HL-60/S4 treated with phorbol 12-myristate 13-acetate at 8.2 ng/mL for 4 days and 3 days (cell line): ENCODE data around the gene KLRG1.

ENCODE experiments used
- in situ Hi-C: fragments of 300-500 bp; cut with MboI; formaldehyde crosslinking; loops from 2 replicates; pipeline ENCODE4 v1.15.0; 2022; ENCODE audit warnings: low sequenced_read_pairs

Gene KLRG1

DNA sequence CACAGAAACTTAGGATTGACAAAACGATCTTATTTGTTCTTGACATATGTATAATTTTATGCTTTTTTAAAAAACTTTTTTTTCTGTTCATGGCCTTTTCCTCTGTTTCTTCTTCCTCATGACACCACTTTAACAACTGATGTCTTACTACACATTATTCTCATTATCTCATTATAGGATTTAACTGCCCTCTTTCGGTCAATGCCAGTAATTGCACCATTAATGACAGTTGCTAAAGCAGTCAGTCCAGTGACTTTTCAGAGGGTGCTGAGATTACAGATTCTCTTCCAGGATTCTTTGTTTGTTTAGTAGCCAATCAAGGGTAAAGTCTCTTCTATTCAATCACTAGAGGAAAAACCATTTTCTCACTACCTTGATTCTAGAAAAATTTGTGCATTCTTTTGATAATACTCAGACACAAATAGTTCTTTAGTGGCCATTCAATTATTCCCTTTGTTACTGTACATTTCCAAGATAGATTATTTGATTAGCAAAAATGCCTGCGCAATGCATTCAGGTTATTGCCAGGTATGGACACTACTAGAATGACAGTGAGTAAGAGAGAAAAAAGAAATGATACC is 50.1 kb downstream of the KLRG1 start:
- in situ Hi-C loops, result loop anchor here (25.0 kb wide), 1 partner anchor 352 kb away; the partner anchor contains the start of gene RIMKLB

DNA sequence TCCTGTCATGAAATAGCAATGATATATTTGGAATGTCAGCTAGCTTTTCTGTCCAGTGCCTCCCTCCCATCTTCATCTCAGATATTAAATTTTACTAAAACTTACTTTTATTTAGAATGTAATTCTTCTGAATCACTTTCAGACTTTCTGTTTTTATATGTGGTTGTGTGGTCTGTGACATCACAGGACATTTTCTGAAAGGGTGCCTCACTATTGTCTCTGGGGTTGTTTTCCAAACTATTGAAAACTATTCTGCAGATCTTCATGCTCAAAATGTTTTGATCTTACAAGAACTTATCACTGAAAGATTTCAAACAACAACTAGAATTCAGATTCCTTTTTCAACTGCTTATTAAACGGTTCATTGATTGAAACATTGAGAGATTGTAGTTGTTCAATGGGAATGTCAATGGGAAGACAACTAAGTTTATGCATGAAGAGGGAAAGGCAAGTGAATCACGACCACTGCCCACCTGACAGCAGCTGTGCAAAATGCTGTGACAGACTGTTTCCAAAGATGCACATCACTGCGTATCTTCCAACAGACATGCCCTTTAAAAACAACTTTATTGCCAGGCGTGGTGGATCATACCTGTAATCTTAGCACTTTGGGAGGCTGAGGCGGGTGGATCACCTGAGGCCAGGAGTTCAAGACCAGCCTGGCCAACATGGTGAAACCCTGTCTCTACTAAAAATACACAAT is 51.3 kb downstream of the KLRG1 start:
- in situ Hi-C loops, result loop anchor here (25.0 kb wide), 1 partner anchor 353 kb away; the partner anchor contains the start of gene RIMKLB

DNA sequence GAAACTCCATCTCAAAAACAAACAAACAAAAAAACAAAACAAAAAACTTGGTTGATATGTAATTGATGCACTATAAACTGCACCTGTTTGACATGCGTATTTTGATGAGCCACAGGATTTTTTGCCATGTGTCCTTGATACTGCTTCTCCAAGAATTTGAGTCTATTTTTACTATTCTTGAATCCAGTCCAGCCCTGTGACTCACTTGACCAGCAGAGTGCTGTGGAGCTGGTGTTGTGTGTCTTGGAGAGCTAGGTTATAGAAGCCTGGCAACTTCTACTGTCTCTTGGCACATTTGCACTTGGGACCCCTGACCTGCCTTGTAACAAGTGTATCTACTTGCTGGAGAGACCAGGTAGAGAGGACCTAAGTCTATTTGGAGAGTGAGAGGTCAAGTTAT is 52.0 kb downstream of the KLRG1 start:
- in situ Hi-C loops, result loop anchor here (25.0 kb wide), 1 partner anchor 354 kb away; the partner anchor contains the start of gene RIMKLB

DNA sequence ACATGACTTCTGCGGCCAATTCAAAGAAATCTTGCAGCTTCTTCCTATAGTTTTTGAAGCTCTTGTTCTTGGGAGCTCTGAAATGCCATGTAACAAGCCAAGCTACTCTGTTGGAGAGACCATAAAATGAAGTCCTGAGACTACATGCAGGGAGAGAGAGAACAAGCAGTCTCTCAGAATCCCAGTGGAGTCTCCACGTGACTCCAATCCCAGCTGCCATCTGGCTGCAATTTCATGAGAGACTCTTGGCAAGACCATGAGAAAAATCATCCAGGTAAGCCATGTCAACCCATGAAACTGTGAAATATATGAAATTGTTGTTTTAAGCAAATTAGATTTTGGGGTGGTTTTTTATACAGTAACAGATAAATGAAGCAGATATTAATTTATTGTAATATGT is 54.4 kb downstream of the KLRG1 start:
- in situ Hi-C loops, result loop anchor here (25.0 kb wide), 1 partner anchor 356 kb away; the partner anchor contains the start of gene RIMKLB

DNA sequence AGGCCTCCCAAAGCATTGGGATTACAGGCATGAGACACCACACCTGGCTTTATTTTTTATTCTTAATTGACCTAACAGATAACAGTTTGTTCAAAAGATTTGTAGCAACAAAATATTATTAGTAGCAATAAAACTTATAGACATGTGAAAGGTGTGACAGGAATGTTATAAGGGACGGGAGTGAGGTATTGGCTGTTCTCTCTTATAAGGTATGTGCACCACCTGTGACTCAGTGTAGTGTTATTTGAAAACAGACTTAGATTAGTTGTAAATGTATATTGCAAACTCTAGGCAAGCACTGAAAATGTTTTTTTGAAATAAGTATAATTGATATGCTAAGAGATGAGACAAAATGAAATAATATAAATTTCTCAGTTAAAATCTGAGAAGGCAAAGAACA is 57.8 kb downstream of the KLRG1 start:
- in situ Hi-C loops, result loop anchor here (25.0 kb wide), 1 partner anchor 360 kb away; the partner anchor contains the start of gene RIMKLB

DNA sequence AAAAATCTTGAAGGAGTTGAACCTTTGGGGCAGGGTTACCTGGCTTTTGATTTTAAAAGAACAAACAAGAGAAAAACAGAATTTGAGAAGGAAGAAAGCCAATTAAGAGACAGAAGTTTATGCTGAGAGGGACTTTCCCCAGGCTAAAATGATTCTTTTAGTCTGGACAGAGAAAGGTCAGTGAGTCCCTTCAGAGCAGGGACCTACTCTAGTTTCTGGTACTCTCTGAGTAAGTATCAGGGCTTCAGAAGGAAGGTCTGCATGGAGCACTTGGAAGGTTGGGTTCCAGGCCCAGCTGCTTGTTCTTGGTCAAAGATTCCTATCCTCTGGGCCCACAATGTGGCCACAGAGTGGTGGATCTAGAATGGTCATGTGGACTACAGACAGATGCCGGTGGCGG is 59.6 kb downstream of the KLRG1 start:
- in situ Hi-C loops, result loop anchor here (25.0 kb wide), 1 partner anchor 362 kb away; the partner anchor contains the start of gene RIMKLB

DNA sequence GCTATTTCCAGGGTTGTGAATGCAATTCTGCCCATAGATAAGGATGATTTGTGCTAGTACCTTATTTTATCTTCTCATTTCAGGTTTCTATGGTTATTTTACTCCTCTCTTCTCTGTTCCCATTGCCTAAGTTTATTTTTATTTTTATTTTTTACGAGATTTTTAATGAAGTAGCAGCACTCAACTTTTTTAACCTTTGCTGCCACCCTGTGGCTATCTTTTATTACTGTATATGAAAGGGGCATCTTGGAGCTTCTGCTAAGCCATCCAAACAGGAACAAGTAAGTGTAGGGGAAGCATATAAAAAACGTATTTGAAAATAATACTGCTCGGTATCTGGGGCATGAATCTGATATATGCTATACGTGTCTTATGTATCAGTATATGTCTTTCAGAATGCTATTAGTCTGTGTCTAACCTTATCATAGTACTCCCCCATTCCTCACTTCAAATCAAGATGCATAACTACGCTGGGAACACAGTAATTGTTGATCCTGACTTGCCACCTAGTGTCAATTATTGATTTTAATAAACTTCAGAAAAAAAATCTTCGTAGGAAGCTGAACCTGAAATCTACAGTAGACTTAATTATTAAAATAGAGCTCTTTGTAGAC is 60.3 kb downstream of the KLRG1 start:
- in situ Hi-C loops, result loop anchor here (25.0 kb wide), 1 partner anchor 362 kb away; the partner anchor contains the start of gene RIMKLB

DNA sequence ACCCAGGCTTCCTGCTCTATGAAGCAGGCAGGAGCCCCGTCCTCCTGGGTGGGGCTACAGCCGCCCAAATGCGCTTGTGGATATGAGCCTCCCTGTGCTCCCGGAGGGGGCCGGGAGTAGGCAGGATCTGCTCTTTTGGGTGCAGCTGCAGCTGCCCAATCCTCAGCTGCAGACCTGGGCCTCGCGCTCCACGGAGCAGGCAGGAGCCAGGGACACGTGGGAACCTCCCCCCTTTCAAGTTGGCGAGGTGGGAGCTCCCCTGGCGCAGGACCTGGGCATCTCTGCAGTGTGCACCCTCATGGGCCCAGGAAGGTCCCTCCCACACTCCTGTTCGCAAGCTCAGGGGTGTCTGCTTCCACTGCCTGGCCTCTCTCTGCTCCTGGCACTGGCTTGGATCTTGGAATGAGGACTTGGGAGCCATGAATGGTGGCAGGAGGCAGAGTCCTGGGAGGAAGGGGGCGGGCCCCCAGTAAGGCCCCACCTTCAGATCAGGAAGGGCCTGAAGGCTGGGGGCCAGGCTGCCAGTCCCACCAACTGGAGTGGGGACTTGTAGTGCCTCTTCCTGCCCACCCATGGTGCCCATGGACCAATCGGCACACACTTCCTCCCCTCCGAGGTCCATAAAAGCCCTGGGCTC is 61.3 kb downstream of the KLRG1 start:
- in situ Hi-C loops, result no loop called here

DNA sequence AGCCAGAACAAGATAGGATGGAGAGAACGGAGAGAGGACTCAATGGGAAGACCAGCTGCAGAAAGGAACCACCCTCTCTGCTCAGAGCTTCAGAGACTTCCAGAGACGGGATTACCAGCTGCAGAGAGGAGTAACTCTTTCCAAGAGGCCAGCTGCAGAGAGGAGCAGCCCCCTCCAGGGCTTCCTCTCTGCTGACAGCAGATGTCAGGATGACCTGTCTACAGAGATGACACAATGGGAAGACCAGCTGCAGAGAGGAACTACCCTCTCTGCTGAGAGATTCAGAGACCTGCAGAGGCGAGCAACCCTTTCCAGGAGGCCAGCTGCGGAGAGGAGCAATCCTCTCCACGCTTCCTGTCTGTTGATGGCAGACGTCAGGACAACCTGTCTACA is 61.8 kb downstream of the KLRG1 start:
- in situ Hi-C loops, result no loop called here

DNA sequence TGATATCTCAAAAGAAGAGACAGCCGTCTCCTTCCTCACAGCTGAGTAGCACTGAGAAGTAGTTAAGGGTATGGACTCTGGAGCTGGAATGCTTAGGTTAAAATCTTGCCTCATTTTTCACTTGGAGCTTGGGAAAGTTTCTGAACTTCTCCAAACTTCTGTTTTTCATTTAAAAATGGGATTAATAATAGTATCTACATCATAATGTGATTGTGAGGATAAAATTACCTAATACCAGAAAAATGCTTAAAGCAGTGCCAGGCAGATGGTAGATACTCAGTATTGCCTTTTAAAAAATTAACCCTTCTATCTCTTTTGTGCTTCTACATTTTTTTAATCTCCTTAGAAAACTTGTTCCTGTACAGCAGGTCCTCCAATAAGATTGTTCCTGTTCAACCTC is 63.3 kb downstream of the KLRG1 start:
- in situ Hi-C loops, result no loop called here
